OCI-LY7 (cell line): ENCODE measurements around the gene VKORC1L1. TPM values are rescaled to one million over a fixed set of nuclear protein-coding genes. Genes with fewer than 3 reads are reported as not detected.

Experiments used
- Bru-seq: library from RNA; stranded (reverse); fragments of 400-500 nt; gene quantifications from one replicate; lab custom pipeline; 2021; lab: Mats Ljungman, UMichigan
- BruChase-seq, 2 experiments: library from RNA; stranded (reverse); fragments of 400-500 nt; gene quantifications; one replicate each; lab custom pipeline; 2021; lab: Mats Ljungman, UMichigan
- BruUV-seq: library from RNA; stranded (reverse); fragments of 400-500 nt; replicated peaks from 2 replicates; lab custom pipeline; 2021; lab: Mats Ljungman, UMichigan
- CTCF ChIA-PET: fragments of 300-600 bp; sonication (Branson Sonifier 250); formaldehyde crosslinking; loops from one replicate; lab custom pipeline; 2022; ENCODE audit warnings: antibody characterized with exemption; ENCODE audit not compliant: unreplicated experiment; lab: Charles Lee
- POLR2A ChIA-PET: fragments of 300-600 bp; sonication (Branson Sonifier 250); formaldehyde crosslinking; loops from one replicate; lab custom pipeline; 2022; ENCODE audit warnings: antibody characterized with exemption; lab: Charles Lee
- DNase-seq: peaks from one replicate; pipeline ENCODE4 v3.0.0-alpha.2; 2015; ENCODE audit warnings: low spot score
- H2AFZ ChIP-seq: fragments of 200-600 bp; sonication (generic), shearing (Covaris generic); 2 replicates; pipeline ENCODE4 v1.6.1; 2014; ENCODE audit warnings: mild to moderate bottlenecking, antibody characterized with exemption, low read length, moderate library complexity
- H3K27ac ChIP-seq: fragments of 200-600 bp; sonication (generic); 2 replicates; pipeline ENCODE4 v1.5.1; 2014; ENCODE audit warnings: mixed run types, low read depth, mild to moderate bottlenecking, moderate library complexity, low read length, inconsistent platforms; ENCODE audit not compliant: poor library complexity, severe bottlenecking
- H3K36me3 ChIP-seq: fragments of 200-600 bp; sonication (generic); 2 replicates; pipeline ENCODE4 v1.6.1; 2014; ENCODE audit warnings: mild to moderate bottlenecking, antibody characterized with exemption, low read length, moderate library complexity, mixed read lengths; ENCODE audit not compliant: insufficient read depth
- H3K4me1 ChIP-seq: fragments of 200-600 bp; sonication (generic); 2 replicates; pipeline ENCODE4 v1.5.1; 2014; ENCODE audit warnings: mild to moderate bottlenecking, low read length; ENCODE audit not compliant: insufficient read depth, poor library complexity, severe bottlenecking
- H3K4me2 ChIP-seq: fragments of 200-600 bp; sonication (generic); 2 replicates; pipeline ENCODE4 v1.6.1; 2014; ENCODE audit warnings: mild to moderate bottlenecking, low read length
- H3K4me3 ChIP-seq: fragments of 200-600 bp; sonication (generic); 2 replicates; pipeline ENCODE4 v1.5.1; 2014; ENCODE audit warnings: mild to moderate bottlenecking, low read depth, low read length; ENCODE audit not compliant: poor library complexity, severe bottlenecking
- H3K79me2 ChIP-seq: fragments of 200-600 bp; sonication (generic); 2 replicates; pipeline ENCODE4 v1.6.1; 2016; ENCODE audit warnings: low read depth, mild to moderate bottlenecking, low read length, moderate library complexity, mixed read lengths; ENCODE audit not compliant: insufficient read depth
- H3K9me2 ChIP-seq: fragments of 200-600 bp; sonication (generic); 2 replicates; pipeline ENCODE4 v1.6.1; 2016; ENCODE audit warnings: mild to moderate bottlenecking, low read length, mixed read lengths; ENCODE audit not compliant: insufficient read depth
- H3K9me3 ChIP-seq: fragments of 200-600 bp; sonication (generic); 2 replicates; pipeline ENCODE4 v1.6.1; 2014; ENCODE audit warnings: mild to moderate bottlenecking, mixed run types, low read length, mixed read lengths
- H4K20me1 ChIP-seq: fragments of 200-600 bp; sonication (generic); 2 replicates; pipeline ENCODE4 v1.6.1; 2014; ENCODE audit warnings: mild to moderate bottlenecking, antibody characterized with exemption, low read length, moderate library complexity, mixed read lengths; ENCODE audit not compliant: insufficient read depth
- EZH2phosphoT487 ChIP-seq: fragments of 200-600 bp; sonication (generic); IDR thresholded peaks from 2 replicates; pipeline ENCODE4 v1.6.1; 2018; ENCODE audit warnings: low read depth, borderline replicate concordance, mild to moderate bottlenecking, mixed run types, antibody characterized with exemption, low read length, moderate library complexity, mixed read lengths
- intact Hi-C: fragments of 100-400 bp; cut with micrococcal nuclease; formaldehyde crosslinking; loops from one replicate; pipeline ENCODE4 v1.10.0; 2022; ENCODE audit not compliant: unreplicated experiment
- long read RNA-seq: library from polyadenylated mRNA; stranded (forward); transcript quantifications from one replicate; pipeline ENCODE4 v2.0.0, GENCODE V29; 2022
- total RNA-seq, 2 experiments: library from RNA; depleted of rRNA in 1 of 2; stranded (reverse); fragments of >200 nt in 1 of 2; shearing (Covaris generic) in 1 of 2; gene quantifications; 2 replicates each; pipeline ENCODE4 v1.2.3, GENCODE V29; 2014 to 2022
- TF ChIP-seq, protein P1 (sequence below): fragments of 200-600 bp; sonication (generic); conservative IDR thresholded peaks from 2 replicates; pipeline ENCODE4 v1.5.1; 2014; ENCODE audit warnings: mild to moderate bottlenecking, antibody characterized with exemption, low read length, moderate library complexity, mixed read lengths

VKORC1L1 gene
- total RNA-seq (2014; rRNA removed; shearing (Covaris generic)), result 12.1 and 17.4 TPM in 2 replicates
- total RNA-seq (2022), result 31.9 and 32.5 TPM in 2 replicates
- percentile 84 among the genes with signal in this experiment for Bru-seq, nascent RNA
- BruChase-seq, experiment 1, labeled RNA remaining after a 6-hour chase, result percentile 93 among the genes with signal in this experiment
- BruChase-seq, experiment 2, labeled RNA remaining after a 2-hour chase, result percentile 90 among the genes with signal in this experiment
- long read RNA-seq, full-length matches to known transcripts, result 33 of 46 reads
- long read RNA-seq, partial matches to known transcripts, result 0 of 46 reads
- long read RNA-seq, other reads (novel, unspliced or antisense), result 13 of 46 reads

DNA sequence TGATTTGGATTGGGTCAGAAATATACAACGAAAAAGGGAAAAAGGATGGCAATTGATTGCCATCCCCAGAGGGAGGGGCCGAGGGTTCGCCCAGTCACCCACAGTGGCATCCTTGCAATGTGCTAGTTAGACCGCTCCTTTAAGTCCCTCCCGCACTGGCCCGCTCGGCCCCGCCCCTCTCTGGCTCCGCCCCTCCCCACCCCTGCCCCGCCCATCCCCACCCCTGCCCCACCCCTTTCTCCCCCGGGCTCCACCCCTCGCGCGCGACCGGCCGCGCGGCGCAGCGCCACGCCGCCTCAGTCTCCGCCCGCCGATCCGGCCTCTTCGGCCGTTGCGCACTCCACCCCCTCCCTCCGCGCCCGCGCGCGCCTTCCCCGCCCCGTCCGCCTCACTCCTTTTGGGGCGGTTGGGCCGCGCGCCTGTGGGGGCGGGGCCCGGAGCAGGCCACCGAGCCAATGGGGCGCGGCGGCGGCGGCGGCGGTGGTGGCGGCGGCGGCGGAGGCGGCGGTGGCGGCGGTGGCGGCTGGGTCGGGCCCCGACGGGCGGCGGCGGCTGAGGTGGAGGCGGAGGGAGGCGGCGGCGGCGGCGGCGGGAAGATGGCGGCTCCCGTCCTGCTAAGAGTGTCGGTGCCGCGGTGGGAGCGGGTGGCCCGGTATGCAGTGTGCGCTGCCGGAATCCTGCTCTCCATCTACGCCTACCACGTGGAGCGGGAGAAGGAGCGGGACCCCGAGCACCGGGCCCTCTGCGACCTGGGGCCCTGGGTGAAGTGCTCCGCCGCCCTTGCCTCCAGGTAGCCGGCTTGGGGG is at the start of gene VKORC1L1:
VKORC1L1 (plus strand) TSS at position 299 of the 806 bp plus-strand sequence; CDS start at position 597, 298 bp downstream.
- TF ChIP-seq, protein P1, sequence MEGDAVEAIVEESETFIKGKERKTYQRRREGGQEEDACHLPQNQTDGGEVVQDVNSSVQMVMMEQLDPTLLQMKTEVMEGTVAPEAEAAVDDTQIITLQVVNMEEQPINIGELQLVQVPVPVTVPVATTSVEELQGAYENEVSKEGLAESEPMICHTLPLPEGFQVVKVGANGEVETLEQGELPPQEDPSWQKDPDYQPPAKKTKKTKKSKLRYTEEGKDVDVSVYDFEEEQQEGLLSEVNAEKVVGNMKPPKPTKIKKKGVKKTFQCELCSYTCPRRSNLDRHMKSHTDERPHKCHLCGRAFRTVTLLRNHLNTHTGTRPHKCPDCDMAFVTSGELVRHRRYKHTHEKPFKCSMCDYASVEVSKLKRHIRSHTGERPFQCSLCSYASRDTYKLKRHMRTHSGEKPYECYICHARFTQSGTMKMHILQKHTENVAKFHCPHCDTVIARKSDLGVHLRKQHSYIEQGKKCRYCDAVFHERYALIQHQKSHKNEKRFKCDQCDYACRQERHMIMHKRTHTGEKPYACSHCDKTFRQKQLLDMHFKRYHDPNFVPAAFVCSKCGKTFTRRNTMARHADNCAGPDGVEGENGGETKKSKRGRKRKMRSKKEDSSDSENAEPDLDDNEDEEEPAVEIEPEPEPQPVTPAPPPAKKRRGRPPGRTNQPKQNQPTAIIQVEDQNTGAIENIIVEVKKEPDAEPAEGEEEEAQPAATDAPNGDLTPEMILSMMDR, result no peak
- TF ChIP-seq EZH2phosphoT487, result no peak
- H3K4me2 ChIP-seq, result peak within 1 kb of the TSS; percentile 91
- peak within 1 kb of the TSS; percentile 47; the same call in 1 of the 2 replicates for H2AFZ ChIP-seq
- peaks cover 10% of the 10 kb centered on the region for H3K4me1 ChIP-seq
- DNase-seq, result peak; percentile 95
- no TSS peak for BruUV-seq
- peaks cover 34% of the 10 kb centered on the region for H3K79me2 ChIP-seq
- H3K36me3 ChIP-seq, result peaks cover 17% of the 10 kb centered on the region
- H4K20me1 ChIP-seq, result peaks cover 13% of the 10 kb centered on the region; the same call in 1 of the 2 replicates
- no peaks in the 10 kb centered on the region for H3K9me2 ChIP-seq
- ChIA-PET CTCF (no interaction called here), POLR2A (interaction anchor here (0.8 kb wide), 1 partner anchor 128 kb away, joined by 3 read pairs; no protein-coding TSS in a partner anchor)
- peak within 1 kb of the TSS; percentile 66 for H3K27ac ChIP-seq
- intact Hi-C loops, result loop anchor here (2.0 kb wide), 2 partner anchors 64 to 122 kb away; no protein-coding TSS in a partner anchor
- H3K9me3 ChIP-seq, result no peaks in the 10 kb centered on the region
- H3K4me3 ChIP-seq, result peak within 1 kb of the TSS; percentile 98

DNA sequence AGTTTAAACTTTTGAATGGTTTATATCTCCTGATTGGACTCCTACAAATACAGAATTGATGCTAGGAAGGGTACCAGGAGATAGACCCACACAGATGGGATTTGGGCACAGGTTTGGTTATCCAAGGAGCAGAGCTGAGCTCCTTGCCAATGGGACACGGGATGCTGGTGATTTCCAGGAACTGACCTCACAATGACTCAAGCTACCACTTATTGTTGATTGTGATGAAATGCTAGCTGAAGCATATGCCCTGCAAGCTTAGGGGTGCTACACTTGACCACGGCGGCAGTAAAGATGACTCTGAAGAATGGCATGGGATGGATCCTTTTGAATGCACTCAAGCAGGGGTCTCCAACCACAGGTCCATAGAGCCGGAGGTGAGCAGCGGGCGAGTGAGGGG is 45.5 kb upstream of the VKORC1L1 start:
- no peaks in the 10 kb centered on the region for H3K9me3 ChIP-seq
- DNase-seq, result no peak
- CTCF ChIA-PET, result no interaction called here
- no peak overlapping the region for H3K27ac ChIP-seq
- H3K4me3 ChIP-seq, result no peak overlapping the region
- BruUV-seq, result no TSS peak
- H3K79me2 ChIP-seq, result no peaks in the 10 kb centered on the region
- no peak for TF ChIP-seq EZH2phosphoT487
- TF ChIP-seq, protein P1, result no peak
- H3K9me2 ChIP-seq, result no peaks in the 10 kb centered on the region
- no peak overlapping the region for H2AFZ ChIP-seq
- no peaks in the 10 kb centered on the region for H3K36me3 ChIP-seq
- no peaks in the 10 kb centered on the region for H3K4me1 ChIP-seq
- H4K20me1 ChIP-seq, result no peaks in the 10 kb centered on the region
- intact Hi-C loops, result no loop called here
- H3K4me2 ChIP-seq, result no peak overlapping the region
- POLR2A ChIA-PET, result interaction anchor here (0.8 kb wide), 1 partner anchor 9 kb away, joined by 3 read pairs; no protein-coding TSS in a partner anchor
